Chondrocyte (in vitro differentiated cells): Measurements from ENCODE around the gene REN. TPM values are rescaled to one million over a fixed set of nuclear protein-coding genes. Genes with fewer than 3 reads are reported as not detected.

Experiments
- DNase-seq: peaks from one replicate; pipeline ENCODE4 v3.0.0; 2021; ENCODE audit warnings: mixed read lengths, low spot score
- H3K27ac Mint-ChIP-seq: one replicate; pipeline ENCODE4 v1.8.0; 2021; ENCODE audit warnings: mild to moderate bottlenecking, moderate library complexity, mixed read lengths; ENCODE audit not compliant: unreplicated experiment
- H3K27me3 Mint-ChIP-seq: 2 replicates; pipeline ENCODE4 v1.8.0; 2021; ENCODE audit warnings: low read depth, mixed read lengths
- H3K36me3 Mint-ChIP-seq: 2 replicates; pipeline ENCODE4 v1.8.0; 2021; ENCODE audit warnings: low read depth, mixed read lengths
- H3K4me1 Mint-ChIP-seq: 2 replicates; pipeline ENCODE4 v1.8.0; 2021; ENCODE audit warnings: low read depth, mild to moderate bottlenecking, mixed read lengths
- H3K4me3 Mint-ChIP-seq: one replicate; pipeline ENCODE4 v1.8.0; 2021; ENCODE audit warnings: mild to moderate bottlenecking, moderate library complexity, mixed read lengths; ENCODE audit not compliant: unreplicated experiment
- H3K9me3 Mint-ChIP-seq: 2 replicates; pipeline ENCODE4 v1.8.0; 2021; ENCODE audit warnings: low read depth, mixed read lengths
- CTCF ChIP-seq: fragments of 200-600 bp; sonication (generic); IDR thresholded peaks from 2 replicates; pipeline ENCODE4 v1.5.0; 2021; ENCODE audit warnings: antibody characterized with exemption, mild to moderate bottlenecking, moderate library complexity
- total RNA-seq: library from RNA; stranded (reverse); gene quantifications from 3 replicates; pipeline ENCODE4 v1.2.1, GENCODE V29; 2021

REN gene
- total RNA-seq, 1 donor from 2014 or later, result not detected

GRCh38 chr1:204143276-204144041 lies 22.7 kb downstream of the REN start:
- TF ChIP-seq CTCF, result no peak
- Mint-ChIP-seq H3K4me3 (no peak overlapping the region), H3K27ac (no peak overlapping the region), H3K27me3 (no peaks in the 10 kb centered on the region), H3K9me3 (no peaks in the 10 kb centered on the region), H3K36me3 (peaks cover 13% of the 10 kb centered on the region), H3K4me1 (no peaks in the 10 kb centered on the region)
- no peak for DNase-seq

GRCh38 chr1:204142032-204142974 lies 23.8 kb downstream of the REN start:
- Mint-ChIP-seq H3K4me3 (no peak overlapping the region), H3K9me3 (no peaks in the 10 kb centered on the region), H3K4me1 (no peaks in the 10 kb centered on the region), H3K27ac (no peak overlapping the region), H3K36me3 (peaks cover 13% of the 10 kb centered on the region), H3K27me3 (no peaks in the 10 kb centered on the region)
- TF ChIP-seq CTCF, result no peak
- no peak for DNase-seq

- no peaks in the 10 kb centered on the region for H3K27me3 Mint-ChIP-seq
- H3K4me1 Mint-ChIP-seq, result no peaks in the 10 kb centered on the region
- no peak for TF ChIP-seq CTCF
- peaks cover 13% of the 10 kb centered on the region for H3K36me3 Mint-ChIP-seq
- no peak overlapping the region for H3K27ac Mint-ChIP-seq
- DNase-seq, result no peak
- no peaks in the 10 kb centered on the region for H3K9me3 Mint-ChIP-seq
- no peak overlapping the region for H3K4me3 Mint-ChIP-seq
Observed at GRCh38 chr1:204141131-204141530, 25.0 kb downstream of the REN start.

- Mint-ChIP-seq H3K4me3 (no peak overlapping the region), H3K27me3 (no peaks in the 10 kb centered on the region), H3K27ac (no peak overlapping the region), H3K36me3 (peaks cover 12% of the 10 kb centered on the region), H3K4me1 (no peaks in the 10 kb centered on the region), H3K9me3 (no peaks in the 10 kb centered on the region)
- no peak for TF ChIP-seq CTCF
- no peak for DNase-seq
Observed at GRCh38 chr1:204139952-204140351, 26.2 kb downstream of the REN start.

- DNase-seq, result no peak
- no peaks in the 10 kb centered on the region for H3K27me3 Mint-ChIP-seq
- TF ChIP-seq CTCF, result no peak
- no peaks in the 10 kb centered on the region for H3K9me3 Mint-ChIP-seq
- H3K36me3 Mint-ChIP-seq, result peaks cover 10% of the 10 kb centered on the region
- H3K4me1 Mint-ChIP-seq, result no peaks in the 10 kb centered on the region
- H3K27ac Mint-ChIP-seq, result no peak overlapping the region
- no peak overlapping the region for H3K4me3 Mint-ChIP-seq
Observed at GRCh38 chr1:204139088-204139487, 27.0 kb downstream of the REN start.
